Astrocyte of the cerebellum (primary cell): ENCODE measurements around the gene LIPC.

Experiments used
- DNase-seq: peaks from one replicate; pipeline ENCODE4 v3.0.0-alpha.2; 2011; ENCODE audit warnings: low read depth
- H3K4me3 ChIP-seq: 2 replicates; pipeline ENCODE4 v1.5.1; 2011; ENCODE audit warnings: mild to moderate bottlenecking, low read depth, low read length, moderate library complexity
- in situ Hi-C: cut with HindIII; loops from 2 replicates; pipeline ENCODE4 v1.10.0; 2017; ENCODE audit warnings: low sequenced_read_pairs
- TF ChIP-seq, protein P1 (sequence below): IDR thresholded peaks from 2 replicates; pipeline ENCODE4 v1.5.1; 2012; ENCODE audit warnings: low read length, low read depth, moderate library complexity, mild to moderate bottlenecking; ENCODE audit errors: missing control alignments

The LIPC gene

DNA sequence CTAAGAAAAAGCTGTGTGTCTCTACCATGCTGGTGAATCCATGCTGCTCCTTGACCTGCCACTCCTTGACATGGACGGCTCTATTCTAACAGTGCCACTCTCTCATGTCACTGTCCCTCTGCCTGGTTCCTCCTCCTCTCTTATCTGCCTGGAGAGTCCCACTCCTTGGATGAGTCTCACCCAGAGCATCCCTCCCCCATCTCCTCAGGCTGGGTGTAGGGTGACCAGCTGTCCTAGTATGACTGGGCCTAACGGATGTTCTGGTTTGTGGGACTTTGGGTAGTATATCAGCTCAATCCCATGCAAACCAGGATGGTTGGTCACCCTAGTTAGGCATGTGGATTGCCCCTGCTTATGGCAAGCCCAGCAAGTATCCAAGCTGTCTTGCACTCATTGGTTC lies 54.3 kb downstream of the LIPC start:
- in situ Hi-C loops = no loop called here
- TF ChIP-seq, protein P1, sequence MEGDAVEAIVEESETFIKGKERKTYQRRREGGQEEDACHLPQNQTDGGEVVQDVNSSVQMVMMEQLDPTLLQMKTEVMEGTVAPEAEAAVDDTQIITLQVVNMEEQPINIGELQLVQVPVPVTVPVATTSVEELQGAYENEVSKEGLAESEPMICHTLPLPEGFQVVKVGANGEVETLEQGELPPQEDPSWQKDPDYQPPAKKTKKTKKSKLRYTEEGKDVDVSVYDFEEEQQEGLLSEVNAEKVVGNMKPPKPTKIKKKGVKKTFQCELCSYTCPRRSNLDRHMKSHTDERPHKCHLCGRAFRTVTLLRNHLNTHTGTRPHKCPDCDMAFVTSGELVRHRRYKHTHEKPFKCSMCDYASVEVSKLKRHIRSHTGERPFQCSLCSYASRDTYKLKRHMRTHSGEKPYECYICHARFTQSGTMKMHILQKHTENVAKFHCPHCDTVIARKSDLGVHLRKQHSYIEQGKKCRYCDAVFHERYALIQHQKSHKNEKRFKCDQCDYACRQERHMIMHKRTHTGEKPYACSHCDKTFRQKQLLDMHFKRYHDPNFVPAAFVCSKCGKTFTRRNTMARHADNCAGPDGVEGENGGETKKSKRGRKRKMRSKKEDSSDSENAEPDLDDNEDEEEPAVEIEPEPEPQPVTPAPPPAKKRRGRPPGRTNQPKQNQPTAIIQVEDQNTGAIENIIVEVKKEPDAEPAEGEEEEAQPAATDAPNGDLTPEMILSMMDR = no peak
- H3K4me3 ChIP-seq = no peak overlapping the region
- DNase-seq = no peak

DNA sequence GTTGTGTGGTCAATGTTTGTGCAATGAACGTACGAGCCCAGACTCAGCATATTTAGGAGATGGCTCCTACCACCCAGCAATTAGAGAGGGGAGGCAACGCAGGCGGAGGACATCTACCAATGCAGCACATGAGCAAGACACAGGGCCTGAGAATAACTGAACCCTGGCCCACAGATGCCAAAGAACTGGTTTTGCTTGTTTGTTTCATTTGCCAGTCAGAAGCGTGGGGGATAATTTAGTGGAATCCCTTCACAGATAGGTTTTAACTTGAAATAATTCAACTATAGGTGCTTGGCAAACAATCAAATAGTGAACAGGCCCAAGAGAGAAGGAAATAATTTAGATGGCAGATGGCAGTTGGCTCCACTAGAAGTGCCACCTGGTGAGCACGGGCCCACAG lies 54.8 kb downstream of the LIPC start:
- TF ChIP-seq, protein P1 = no peak
- no peak overlapping the region for H3K4me3 ChIP-seq
- in situ Hi-C loops = no loop called here
- DNase-seq = no peak

DNA sequence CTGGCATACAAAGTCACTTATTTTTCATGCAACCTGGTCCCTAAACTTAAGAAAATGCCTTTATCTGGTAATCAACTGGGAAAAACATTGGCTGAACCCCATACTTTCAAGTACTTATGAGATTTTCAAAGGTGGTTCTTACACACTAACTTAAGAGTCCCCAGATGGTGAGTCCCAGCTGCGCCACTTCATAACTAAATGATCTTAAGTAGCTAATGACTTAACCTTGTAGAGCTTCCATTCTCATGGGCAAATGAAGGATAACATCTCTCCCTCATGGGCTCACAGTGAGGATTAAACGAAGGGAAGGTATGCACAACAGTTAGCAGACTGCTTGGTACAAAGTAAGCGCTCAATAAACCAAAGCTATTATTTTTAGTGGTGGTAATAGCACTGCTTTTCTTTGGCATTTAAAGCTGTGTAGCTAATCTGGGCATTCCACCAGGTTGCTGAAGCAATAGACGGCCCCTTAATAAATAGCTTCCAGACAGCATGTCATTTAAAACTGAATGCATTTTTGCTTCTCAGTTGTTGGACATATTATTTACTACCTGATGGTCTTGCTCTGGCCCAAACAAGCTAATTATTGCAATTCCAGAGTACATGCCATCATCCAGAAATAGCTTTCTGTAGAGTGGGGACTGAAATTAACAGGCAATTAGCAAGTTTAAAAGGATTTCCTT lies 55.4 kb downstream of the LIPC start:
- DNase-seq = no peak
- no peak overlapping the region for H3K4me3 ChIP-seq
- in situ Hi-C loops = no loop called here
- TF ChIP-seq, protein P1 = no peak

DNA sequence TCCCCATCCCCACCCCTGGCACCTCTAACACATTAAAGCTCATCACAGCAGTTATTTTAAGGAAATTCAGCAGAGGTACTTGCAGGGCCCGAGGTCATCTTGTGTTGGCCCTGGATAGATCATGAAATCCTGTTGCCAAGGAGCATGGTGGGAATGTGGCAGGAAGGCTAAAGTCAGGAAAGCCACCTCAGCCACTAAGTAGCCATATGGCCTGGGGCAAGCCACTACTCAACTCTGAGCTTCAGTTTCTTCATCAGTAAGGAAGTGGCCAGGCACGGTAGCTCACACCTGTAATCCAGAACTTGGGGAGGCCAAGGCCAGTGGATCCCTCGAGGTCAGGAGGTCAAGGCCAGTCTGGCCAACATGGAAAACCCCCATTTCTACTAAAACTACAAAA lies 55.9 kb downstream of the LIPC start:
- in situ Hi-C loops = no loop called here
- TF ChIP-seq, protein P1 = no peak
- no peak for DNase-seq
- no peak overlapping the region for H3K4me3 ChIP-seq

DNA sequence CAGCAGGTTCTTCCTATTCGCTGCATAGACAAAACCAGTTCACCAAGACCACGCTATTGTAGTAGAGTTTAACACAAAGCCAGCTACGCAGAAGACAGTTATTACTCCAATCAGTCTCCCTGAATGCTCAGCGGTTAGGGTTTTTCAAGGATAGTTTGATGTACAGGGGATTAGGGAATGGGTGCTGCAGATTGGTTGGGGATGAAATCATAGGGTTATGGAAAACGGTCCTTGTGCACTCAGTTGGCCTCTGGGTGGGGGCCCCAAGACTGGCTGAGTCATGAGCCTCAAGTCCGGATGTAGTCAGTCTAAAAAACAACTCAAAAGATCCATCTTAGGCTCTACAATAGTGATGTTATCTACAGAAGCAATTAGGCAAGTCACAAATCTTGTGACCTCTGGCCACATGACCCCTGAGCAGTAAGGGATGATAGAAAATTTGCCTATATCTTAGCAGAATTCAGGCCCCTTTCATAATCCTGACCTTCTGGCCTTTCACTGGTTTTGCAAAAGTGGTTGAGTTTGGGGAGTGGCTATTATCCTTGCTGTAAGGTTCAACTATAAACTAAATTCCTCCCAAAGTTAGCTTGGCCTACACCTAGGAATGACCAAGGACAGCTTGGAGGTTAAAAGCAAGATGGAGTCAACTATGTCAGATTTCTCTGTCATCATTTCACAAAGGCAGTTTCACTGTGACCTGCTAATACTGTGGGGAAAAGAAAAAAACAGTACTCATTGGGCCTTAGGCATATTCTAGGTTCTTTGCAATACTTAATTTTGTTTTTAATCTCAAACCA lies 57.7 kb downstream of the LIPC start:
- no peak overlapping the region for H3K4me3 ChIP-seq
- DNase-seq = no peak
- in situ Hi-C loops = no loop called here
- TF ChIP-seq, protein P1 = no peak

DNA sequence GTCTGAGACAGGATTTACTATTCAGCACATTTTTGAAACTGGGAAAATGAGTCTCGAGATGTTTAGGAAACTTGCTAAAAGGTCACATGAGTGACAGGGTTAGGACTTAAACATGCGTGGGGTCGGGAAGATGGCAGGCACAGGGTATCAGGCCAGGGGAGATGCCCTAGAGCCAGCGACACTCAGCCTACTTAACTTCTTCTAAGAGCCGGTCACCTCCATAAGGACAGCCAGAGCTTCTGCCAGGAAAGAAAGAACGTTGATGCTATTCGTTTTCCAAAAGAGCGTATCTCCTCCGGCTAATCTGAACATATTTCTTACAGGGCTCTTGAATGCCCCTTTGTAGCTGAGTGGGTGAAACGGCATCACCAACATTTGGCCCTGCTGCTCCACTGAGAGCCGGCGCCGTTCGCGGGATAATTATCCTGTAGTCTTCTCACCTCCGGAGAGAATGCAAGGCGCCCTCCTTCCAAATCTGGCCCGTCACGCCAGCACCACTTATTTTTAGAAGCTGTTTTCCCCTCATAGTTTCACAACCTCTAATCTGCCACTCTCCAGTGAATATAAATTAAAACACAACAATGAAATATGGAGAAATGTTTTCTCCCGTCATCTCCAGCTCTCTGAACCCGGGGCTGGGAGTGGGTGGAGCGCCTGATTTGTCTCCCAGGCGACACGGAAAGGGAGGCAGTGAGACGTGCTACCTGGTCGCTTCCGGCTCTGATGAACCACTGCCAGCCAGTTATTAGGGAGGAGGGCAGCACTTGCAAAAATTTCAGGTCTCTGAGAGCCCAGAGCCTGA lies 58.5 kb downstream of the LIPC start:
- TF ChIP-seq, protein P1 = no peak
- DNase-seq = no peak
- in situ Hi-C loops = no loop called here
- H3K4me3 ChIP-seq = no peak overlapping the region
